Mammary epithelial cell (primary cell): Measurements from ENCODE around the gene SEZ6L2.

Source experiments
- CTCF ChIP-seq, 2 donors: IDR thresholded peaks in 1 of 2; conservative IDR thresholded peaks in 1 of 2; 2 replicates each; pipeline ENCODE4 v1.5.1; 2011 to 2012; ENCODE audit warnings: inconsistent platforms in 2 of 2, low read length in 2 of 2, mild to moderate bottlenecking in 2 of 2, control low read depth in 1 of 2, low read depth in 1 of 2; ENCODE audit not compliant: insufficient read depth in 1 of 2; ENCODE audit errors: extremely low read depth in 1 of 2
- EZH2 ChIP-seq: IDR thresholded peaks from 2 replicates; pipeline ENCODE4 v1.6.1; 2012; ENCODE audit warnings: low read length, inconsistent platforms, borderline replicate concordance

GRCh38 chr16:29898135-29898803 lies 1.1 kb downstream of the SEZ6L2 start:
- no peak for TF ChIP-seq CTCF (conservative IDR thresholded peaks at IDR 0.05 in 1 of 2, IDR thresholded peaks at IDR 0.05 in 1 of 2; ENCODE audit: extremely low read depth in 1 of 2, insufficient read depth in 1 of 2, low read depth in 1 of 2, low read length in 2 of 2)
- no peak for TF ChIP-seq EZH2
